GM15510 (cell line): ENCODE data around the gene SIRPA.

ENCODE experiments used
- POLR2A ChIP-seq: IDR thresholded peaks from 3 replicates; pipeline ENCODE4 v1.6.1; 2011; ENCODE audit warnings: borderline replicate concordance; ENCODE audit not compliant: insufficient read length; ENCODE audit errors: extremely low read depth

SIRPA gene

DNA sequence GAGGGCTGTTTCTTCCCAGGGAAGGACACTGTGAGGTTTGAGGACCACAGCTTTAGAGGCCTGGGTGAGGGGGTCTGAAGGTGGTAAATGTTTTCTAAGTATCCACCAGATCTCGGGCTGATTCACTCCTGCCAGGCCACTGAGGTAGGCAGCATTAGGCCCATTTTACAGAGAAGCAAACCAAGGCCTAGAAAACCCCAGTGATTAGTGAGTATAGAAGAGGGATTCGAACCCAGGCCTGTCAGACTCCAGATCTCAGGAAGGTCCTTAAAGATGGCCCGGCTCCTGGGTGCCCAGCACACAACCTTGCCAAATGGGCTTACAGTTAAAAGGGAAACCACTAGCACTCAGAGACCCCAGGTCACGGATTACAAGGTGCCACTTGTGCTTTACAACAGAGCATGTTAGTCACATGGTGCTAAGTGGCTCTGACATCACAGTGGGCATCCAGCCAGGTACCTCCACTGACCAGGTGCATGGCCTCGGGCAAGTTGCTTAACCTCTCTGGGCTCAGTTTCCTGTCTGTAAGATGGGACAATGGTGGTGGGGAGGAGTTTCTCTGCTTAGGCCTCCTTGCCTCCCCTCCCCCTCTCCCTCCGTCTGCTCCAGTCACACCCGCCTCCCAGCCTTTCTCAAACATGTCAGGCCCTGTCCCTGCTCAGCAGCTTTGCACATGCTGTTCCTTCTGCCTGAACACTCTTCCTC lies 18.8 kb upstream of the SIRPA start:
- no peak for TF ChIP-seq POLR2A

DNA sequence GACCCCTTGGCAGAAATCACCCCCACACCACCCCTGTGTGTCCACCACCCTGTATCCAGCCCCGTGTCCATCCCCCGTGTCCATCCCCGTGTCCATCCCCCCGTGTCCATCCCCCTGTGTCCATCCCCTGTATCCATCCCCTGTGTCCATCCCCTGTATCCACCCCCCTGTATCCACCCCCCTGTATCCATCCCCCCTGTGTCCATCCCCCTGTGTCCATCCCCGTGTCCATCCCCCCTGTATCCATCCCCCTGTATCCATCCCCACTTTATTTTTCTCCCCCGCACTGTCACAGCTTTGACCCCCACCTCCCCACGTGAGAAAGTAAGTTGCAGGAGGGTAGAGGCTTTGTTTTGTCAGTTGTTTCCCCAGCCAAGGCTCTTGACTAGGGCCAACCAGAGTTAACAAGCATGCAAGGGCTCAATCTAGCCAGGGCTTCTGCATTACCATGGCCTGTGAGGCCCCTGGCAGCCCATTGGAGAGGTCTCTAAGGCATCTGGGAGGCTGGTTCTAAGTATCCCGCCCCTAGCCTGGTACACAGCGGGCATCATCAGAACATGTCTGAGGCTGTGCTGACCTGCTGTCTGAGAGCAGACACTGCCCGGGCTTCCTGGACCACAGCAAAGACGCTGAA lies 18.1 kb upstream of the SIRPA start:
- no peak for TF ChIP-seq POLR2A

DNA sequence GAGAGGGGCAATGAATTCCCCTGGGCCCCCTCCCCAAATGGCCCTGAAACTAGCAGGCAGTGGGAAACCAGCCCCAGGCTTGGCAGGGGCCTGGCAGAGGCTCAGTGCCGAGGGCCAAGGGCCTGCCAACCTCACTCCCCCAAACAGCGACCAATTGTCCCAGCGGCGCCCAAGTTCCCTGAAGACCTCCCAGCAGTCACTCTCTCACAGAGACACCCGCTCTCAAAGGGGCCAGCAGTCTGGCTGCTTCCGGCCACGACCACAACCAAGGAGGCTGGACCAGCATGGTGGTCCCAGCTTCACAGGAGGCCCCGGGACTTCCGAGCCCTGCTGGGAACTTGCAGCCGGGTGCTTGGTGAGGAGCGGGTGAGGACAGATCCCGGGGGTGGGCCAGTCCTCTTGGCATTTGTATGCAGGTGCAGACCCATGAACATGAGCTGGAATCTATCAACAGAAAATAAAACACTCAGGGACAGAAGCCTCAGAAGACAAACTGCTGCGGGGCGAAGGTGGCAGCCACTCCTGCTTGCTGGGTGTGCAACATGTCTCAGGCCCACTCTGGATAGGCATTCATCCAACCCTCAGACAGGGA lies 17.5 kb upstream of the SIRPA start:
- TF ChIP-seq POLR2A, result no peak

DNA sequence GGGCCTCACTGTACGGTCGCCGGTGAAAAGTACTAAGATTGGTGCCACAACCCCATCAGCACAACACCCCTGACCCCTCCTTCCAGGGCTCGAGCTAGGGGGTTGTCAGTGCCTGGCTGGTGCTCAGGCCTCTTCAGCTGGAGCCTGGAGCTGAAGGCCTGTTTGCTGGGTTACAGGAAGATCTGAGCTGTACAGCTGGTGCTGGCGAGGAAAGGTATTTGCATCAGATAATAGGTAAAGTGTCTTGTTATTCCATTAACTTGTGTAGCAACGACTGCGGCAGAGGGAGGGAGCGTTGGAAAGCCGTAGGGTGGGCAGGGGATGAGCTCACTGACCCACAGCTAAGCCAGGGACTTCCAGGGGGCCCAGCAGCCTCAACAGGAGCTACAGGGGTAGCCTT lies 15.8 kb upstream of the SIRPA start:
- no peak for TF ChIP-seq POLR2A

DNA sequence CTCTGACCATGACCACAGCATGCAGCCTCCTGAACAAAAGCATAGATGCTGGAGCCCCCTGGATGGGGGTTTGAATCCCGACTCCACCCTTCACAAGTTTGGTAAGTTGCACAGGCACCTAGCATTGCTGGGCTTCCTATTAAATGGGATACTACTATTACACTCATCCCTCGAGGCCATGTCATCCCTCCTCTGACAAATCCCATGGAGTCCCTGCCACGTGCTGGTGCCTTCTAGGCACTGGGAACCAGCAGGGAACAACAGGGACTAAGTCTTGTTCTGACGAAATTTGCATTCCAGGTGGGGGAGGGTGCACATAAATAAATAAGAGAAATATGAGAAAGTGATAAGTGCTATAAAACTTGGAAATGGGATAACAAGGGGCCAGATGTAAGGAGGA lies 15.3 kb upstream of the SIRPA start:
- no peak for TF ChIP-seq POLR2A

DNA sequence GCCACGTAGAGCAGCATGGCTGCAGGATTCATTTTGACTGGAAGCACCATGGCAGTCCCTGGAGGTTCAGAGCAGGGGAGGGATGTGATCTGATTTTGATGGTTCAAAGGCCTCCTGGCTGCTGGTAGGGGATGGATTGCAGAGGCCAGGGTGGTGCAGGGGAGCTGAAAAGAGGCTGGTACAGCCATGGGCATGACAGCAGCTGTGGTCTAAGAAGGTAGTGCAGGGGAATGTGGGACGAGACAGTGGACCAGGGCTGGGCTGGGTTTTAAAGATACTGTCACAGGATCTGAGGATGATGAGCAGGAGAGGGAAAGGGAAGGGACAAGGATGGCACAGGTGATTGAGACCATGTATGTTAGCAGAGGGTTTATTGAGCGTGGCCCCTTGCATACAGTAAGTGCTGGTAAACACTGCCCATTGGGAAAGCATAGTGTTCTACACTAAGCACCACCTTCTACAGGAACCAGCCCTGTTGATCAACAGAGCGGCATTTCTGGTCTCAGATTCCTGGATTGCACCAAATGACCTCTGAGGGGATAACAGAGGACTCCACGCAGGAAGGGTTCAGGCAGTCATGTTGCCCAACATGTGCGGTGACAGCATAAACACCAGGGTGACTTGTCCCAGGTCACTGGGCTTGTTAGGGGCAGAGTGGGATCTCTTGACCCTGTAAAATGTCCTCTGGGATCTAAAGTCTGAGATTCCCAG lies 14.5 kb upstream of the SIRPA start:
- TF ChIP-seq POLR2A, result no peak

DNA sequence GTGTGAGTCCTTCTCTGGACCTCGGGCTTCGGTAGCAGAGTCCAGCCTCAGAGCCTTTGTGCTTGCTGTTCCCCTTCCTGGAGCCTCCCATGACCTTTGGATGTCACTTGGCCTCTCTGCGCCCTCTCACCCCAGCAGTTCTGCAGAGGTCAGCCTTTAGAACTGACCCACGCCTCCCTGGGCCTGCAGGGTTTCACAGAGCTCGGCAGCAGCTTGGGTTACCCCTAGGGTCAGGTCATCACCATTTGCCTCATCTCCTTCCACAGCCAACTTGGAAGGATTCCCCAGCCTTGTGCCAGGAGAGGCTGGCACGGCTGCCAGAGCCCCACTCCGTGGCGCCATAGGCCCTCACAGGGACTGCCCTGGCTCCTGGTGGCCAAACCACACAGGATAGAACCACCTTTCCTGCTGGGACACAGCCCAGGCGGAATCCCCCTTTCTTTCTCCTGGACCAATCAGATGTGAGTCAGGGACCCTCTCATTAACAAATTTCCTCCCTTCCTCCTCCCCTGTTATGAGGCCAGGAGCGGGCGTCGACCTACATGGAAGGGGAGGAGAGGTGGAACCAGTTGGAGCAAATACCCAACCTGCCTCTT lies 13.9 kb upstream of the SIRPA start:
- TF ChIP-seq POLR2A, result no peak

DNA sequence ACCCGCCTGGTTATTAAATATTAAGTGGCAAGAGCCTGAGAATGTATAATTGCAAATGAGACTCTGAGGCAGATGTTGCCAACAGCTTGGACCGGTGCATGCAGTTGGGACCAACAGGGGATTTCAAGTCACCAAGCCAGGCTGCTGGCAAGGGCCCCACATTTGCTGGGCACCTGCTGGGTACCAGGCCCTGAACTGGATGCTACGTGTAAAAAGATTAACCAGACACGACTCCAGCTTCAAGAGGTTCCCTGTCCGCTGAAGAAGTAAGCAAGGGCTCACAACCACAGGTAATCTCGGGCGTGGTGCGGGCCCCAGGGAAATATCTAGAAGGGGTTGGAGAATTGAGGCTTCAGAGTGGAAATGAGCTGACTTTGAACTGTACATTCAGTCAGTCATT lies 13.2 kb upstream of the SIRPA start:
- no peak for TF ChIP-seq POLR2A

DNA sequence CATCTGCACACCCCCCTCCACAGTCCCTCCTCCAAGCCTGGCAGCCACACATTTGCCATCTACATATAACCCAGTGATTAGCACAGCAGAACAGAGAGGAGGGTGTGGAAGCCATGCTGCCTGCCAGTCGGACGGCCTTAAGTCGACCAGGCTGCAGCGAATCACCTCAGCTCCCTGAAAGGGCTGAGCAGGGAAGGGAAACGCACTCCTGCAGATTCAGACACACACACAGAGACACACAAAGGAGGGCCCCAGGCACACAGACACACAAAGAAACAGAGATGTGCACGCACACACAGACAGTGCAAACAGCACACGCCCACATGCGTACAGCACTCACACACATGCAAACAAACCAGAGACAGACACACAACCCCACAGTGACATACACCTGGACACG lies 11.2 kb upstream of the SIRPA start:
- no peak for TF ChIP-seq POLR2A

DNA sequence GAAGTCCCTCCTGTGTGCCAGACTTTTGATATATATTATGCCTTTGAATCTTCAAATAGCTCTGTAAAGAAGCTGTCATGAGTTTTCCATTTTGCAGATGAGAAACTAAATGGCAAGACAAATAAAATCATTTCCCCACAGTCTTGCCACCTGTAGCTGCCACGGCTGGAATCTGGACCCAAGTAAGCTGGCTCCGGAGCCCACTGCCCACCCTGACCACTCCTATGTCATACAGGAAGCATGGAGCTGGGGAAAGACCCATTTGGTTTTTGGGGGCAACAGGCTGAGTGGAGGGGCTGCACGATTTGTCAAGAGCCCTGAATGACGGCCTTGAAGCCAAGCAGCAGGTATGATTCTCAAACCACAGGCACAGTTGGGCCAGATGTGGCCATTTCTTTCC lies 10.0 kb upstream of the SIRPA start:
- TF ChIP-seq POLR2A, result no peak

DNA sequence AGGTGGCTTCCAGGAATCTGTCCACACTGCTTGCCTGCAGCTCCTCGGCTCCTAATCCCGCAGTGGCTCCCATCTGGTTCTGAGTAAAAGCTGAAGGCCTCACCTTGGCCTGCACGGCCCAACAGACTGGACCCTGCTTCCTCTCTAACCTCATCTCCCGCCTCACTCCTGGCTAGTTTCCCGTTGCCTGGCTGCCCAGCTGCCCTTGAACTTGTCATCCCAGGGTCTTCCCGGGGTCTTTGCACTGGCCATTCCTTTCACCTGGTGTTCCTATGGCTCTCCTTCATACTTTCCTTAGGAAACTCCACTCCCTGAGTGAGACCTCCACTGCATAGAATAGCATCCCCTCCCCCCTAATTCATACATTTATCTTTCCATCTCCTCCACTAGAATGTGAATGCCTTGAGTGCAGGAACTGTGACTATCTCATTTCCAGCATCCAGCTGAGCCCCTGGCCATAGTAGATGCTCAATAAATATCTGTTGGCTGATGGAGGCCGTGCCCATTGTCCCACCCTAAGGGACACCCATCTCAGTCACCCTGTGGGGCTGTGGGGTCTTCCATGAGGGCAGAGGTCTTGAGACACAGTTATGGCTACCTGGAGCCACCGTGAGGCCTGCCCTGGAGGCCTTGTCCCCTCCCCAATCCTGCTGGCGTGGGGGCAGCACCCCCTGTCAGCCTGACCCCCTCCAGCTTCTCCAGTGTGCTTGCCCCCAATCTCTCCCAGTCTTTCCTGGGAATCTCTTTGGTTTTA lies 9.1 kb upstream of the SIRPA start:
- TF ChIP-seq POLR2A, result no peak

DNA sequence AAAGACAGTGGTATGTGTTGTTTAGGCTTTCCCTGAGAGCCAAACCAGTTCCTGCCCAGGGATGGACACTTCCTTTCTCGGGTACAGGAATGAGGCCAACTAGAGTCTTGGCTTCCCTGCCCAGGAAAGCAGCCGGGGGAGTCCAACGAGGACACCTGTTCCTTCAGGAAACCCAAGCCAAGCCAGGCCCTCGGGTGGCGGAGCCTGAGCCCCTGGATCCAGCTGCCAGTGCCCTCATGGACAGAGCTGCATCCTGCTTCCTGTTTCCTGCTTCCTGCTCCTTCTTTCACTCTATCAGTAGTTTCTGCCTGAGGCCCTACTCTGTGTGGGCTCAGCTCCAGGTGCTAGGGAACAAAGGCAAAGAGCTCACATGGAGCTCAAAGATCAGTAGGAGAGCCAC lies 7.9 kb upstream of the SIRPA start:
- TF ChIP-seq POLR2A, result no peak

DNA sequence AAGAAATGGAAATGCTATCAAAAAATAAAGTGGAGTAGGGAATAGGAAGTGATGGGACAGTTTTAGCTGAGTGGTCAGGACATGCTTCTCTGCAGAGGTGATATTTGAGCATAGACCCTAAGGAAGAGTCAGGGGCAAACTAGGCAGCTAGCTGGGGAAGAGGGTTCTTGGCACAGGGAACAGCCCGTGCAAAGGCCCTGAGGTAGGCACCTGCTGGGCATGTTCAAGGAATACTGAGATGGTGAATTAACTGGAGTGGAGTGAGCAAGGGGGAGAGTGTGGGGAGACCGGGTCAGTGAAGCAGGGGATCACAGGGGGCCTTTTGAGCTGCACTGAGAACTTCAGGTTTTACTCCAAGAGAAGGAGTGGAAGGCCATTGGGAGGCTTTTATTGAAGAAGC lies 7.5 kb upstream of the SIRPA start:
- TF ChIP-seq POLR2A, result no peak

DNA sequence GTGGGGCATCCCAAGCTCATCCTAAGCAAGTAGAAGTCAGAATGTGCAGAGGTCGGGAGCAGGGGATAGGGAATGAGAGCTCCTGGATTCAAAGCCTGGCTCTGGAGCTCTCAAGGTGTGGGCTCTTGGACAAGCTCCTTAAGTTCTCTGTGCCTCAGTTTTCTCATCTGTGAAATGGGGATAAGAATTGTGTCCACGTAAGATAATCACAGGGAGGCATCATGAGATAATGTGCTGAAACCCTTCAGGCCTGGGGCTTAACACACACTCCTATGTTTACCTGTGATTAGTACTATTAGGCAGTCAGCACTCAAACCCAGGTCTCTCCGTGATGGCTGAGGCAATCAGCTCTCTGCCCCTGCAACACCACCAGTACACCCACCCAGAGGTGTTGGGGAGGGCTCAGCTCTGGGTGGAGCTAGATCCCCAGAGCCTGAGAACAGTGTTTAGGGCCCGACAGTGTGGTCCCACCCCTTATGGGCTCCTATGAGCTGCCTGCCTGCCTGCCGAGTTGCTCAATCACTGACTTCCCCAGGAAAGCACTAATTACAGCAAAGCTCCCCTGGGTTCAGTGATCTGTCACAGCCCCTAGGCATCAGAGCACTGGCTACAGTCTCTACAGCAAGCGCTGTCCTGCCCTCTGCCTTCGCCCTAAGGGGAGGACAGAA lies 6.3 kb upstream of the SIRPA start:
- no peak for TF ChIP-seq POLR2A

DNA sequence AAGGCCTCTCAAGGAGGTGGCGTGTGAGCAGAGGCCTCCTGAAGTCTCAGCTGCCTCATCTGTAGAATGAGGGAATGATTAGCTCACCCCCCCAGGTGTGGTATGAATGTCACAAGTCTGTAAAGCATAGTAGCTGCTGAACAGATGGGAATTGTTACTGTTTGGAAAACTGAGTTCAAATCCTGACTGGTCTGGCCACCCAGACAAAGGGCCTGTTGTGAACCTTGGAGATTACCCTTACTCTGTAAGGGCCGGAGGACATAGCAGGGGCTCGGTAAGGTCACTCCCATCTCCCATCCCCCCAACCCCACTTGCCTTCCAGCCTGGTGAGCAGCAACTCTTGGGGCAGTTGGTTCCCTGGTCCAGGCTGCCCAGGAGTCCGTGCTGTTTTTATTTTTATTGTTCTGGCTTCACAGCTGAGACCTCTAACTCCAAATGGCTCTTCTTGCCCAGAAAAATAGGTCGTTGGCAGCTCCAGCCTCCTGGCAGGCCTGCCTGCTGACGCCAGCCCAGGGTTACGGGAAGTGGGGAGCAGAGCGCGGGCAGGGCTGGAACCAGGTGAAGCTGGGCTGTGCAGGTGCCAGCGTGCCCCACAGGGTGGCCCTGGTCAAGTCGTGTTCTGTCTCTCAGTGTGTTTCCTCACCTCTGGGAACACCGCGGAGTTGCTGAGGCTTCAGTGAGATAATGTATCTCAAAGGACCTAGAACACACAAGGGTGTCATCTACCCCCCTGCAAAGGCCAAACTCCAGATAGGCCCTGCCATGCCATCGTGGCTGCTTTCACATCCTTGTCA lies 4.5 kb upstream of the SIRPA start:
- no peak for TF ChIP-seq POLR2A
